Lung (tissue), 12 donors: ENCODE results near the gene ROBO1. TPM values are rescaled to one million over a fixed set of nuclear protein-coding genes. Genes with fewer than 3 reads are reported as not detected.

Experiments
- ATAC-seq: fragments of 200-7000 bp; cut with Tn5 transposase; one replicate; pipeline ENCODE4 v1.9.1; 2020; ENCODE audit warnings: moderate number of reproducible peaks; ENCODE audit not compliant: insufficient read depth, low FRiP score
- DNase-seq, 3 donors: peaks; one replicate each; pipeline ENCODE4 v3.0.0-alpha.2; 2013 to 2017
- H3K27ac ChIP-seq, 2 donors: one replicate each; pipeline ENCODE4 v1.5.1; 2013; ENCODE audit warnings: mild to moderate bottlenecking in 2 of 2, moderate library complexity in 2 of 2, control low read depth in 1 of 2, inconsistent platforms in 1 of 2, low read depth in 1 of 2, low read length in 1 of 2
- H3K27me3 ChIP-seq, 3 donors: one replicate each; pipeline ENCODE4 v1.5.1; 2013; ENCODE audit warnings: low read length in 2 of 3; ENCODE audit not compliant: control insufficient read depth in 3 of 3, insufficient read depth in 3 of 3
- H3K36me3 ChIP-seq, 4 donors: one replicate each; pipeline ENCODE4 v1.5.1; 2013; ENCODE audit warnings: low read length in 4 of 4, mild to moderate bottlenecking in 1 of 4, moderate library complexity in 1 of 4; ENCODE audit not compliant: control insufficient read depth in 4 of 4, insufficient read depth in 4 of 4
- H3K4me1 ChIP-seq, 5 donors: one replicate each; pipeline ENCODE4 v1.5.1; 2013; ENCODE audit warnings: low read length in 5 of 5, mild to moderate bottlenecking in 2 of 5, moderate library complexity in 1 of 5; ENCODE audit not compliant: control insufficient read depth in 5 of 5, insufficient read depth in 5 of 5
- H3K4me3 ChIP-seq: one replicate; pipeline ENCODE4 v1.5.1; 2013; ENCODE audit warnings: mild to moderate bottlenecking, control low read depth, moderate library complexity
- H3K9ac ChIP-seq, 2 donors: one replicate each; pipeline ENCODE4 v1.5.1; 2013; ENCODE audit warnings: low read length in 2 of 2, control low read depth in 1 of 2; ENCODE audit not compliant: insufficient read depth in 1 of 2
- H3K9me3 ChIP-seq, 4 donors: one replicate each; pipeline ENCODE4 v1.5.1; 2013; ENCODE audit warnings: low read length in 3 of 4, mild to moderate bottlenecking in 1 of 4, moderate library complexity in 1 of 4; ENCODE audit not compliant: control insufficient read depth in 4 of 4, insufficient read depth in 3 of 4
- CTCF ChIP-seq: IDR thresholded peaks from 2 replicates; pipeline ENCODE4 v1.5.1; 2012; ENCODE audit warnings: mild to moderate bottlenecking; ENCODE audit errors: control extremely low read depth, extremely low read depth
- WGBS, 2 donors: extraction: QIAGEN DNeasy Blood & Tissue Kit; methylation state at CpG; one replicate each; pipeline ENCODE4 v1.1.7; 2013; 5-methylcytosine and 5-hydroxymethylcytosine counted together
- polyA plus RNA-seq, 2 donors: library from polyadenylated mRNA; stranded (reverse); fragments of 200-250 nt; gene quantifications; one replicate each; pipeline ENCODE4 v1.2.1, GENCODE V29; 2013
- total RNA-seq, 2 donors: library from RNA; depleted of rRNA in 1 of 2; stranded (reverse); fragments of >200 nt in 1 of 2; gene quantifications; one replicate each; pipeline ENCODE4 v1.2.1, GENCODE V29; 2014 to 2021
- donor health status: control.
- donor health status: control.
- donor health status: Bipolar disorder and iron deficiency.
- donor health status: healthy.
- donor health status: DM: yes; HTN: yes; CAD: no.

ROBO1 gene
- total and polyA plus RNA-seq, 4 donors: 2.6 to 72.6 (median 15.7) TPM

GRCh38 chr3:79011821-79012529, 755.8 kb downstream of the ROBO1 start:
- TF ChIP-seq CTCF: no peak
- no peak for ATAC-seq
- 78 to 81% methylated on average over 5 of the region's 5 CpGs for WGBS, 2 donors

GRCh38 chr3:79009861-79010260, 757.9 kb downstream of the ROBO1 start:
- DNase-seq (no peak), ATAC-seq (no peak)
- Histone ChIP-seq H3K27ac (no peak overlapping the region), H3K36me3 (no peaks in the 10 kb centered on the region), H3K4me3 (no peak overlapping the region), H3K27me3 (no peaks in the 10 kb centered on the region), H3K9me3 (no peaks in the 10 kb centered on the region), H3K4me1 (peaks cover 0 to 38% (median 0%) of the 10 kb centered on the region in 5 donors), H3K9ac (no peak overlapping the region)
- TF ChIP-seq CTCF: no peak

More at GRCh38 chr3:79011821-79012529, 755.8 kb downstream of the ROBO1 start:
- peaks cover 0 to 53% (median 0%) of the 10 kb centered on the region in 5 donors for H3K4me1 ChIP-seq
- H3K27ac ChIP-seq: no peak overlapping the region
- no peaks in the 10 kb centered on the region for H3K9me3 ChIP-seq
- no peak overlapping the region for H3K9ac ChIP-seq
- DNase-seq: no peak
- no peaks in the 10 kb centered on the region for H3K36me3 ChIP-seq
- no peaks in the 10 kb centered on the region for H3K27me3 ChIP-seq
- no peak overlapping the region for H3K4me3 ChIP-seq

GRCh38 chr3:79006077-79006476, 761.7 kb downstream of the ROBO1 start:
- no peak for DNase-seq
- ATAC-seq: no peak
- Histone ChIP-seq H3K4me1 (peaks cover 0 to 24% (median 0%) of the 10 kb centered on the region in 5 donors), H3K36me3 (no peaks in the 10 kb centered on the region), H3K27ac (no peak overlapping the region), H3K4me3 (no peak overlapping the region), H3K27me3 (no peaks in the 10 kb centered on the region), H3K9ac (no peak overlapping the region), H3K9me3 (no peaks in the 10 kb centered on the region)
- no peak for TF ChIP-seq CTCF
- WGBS, 2 donors: 69 to 73% methylated on average over 1 of the region's 1 CpG

- Histone ChIP-seq H3K36me3 (no peaks in the 10 kb centered on the region), H3K9ac (no peak overlapping the region), H3K9me3 (no peaks in the 10 kb centered on the region), H3K27ac (no peak overlapping the region), H3K4me1 (peaks cover 0 to 16% (median 0%) of the 10 kb centered on the region in 5 donors), H3K27me3 (no peaks in the 10 kb centered on the region), H3K4me3 (no peak overlapping the region)
- WGBS, 2 donors: 82 to 90% methylated on average over 6 of the region's 6 CpGs
- ATAC-seq: no peak
- no peak for DNase-seq
- TF ChIP-seq CTCF: no peak
Measured at GRCh38 chr3:79005084-79005483, 762.7 kb downstream of the ROBO1 start.
